AG20443 (cell line): ENCODE results near the gene SUPT4H1.

Experiments
- DNase-seq: peaks from one replicate; pipeline ENCODE4 v3.0.0; 2012; ENCODE audit warnings: low spot score, mixed read lengths

Gene SUPT4H1

GRCh38 chr17:58339755-58340404 is 12.1 kb downstream of the SUPT4H1 start:
- no peak for DNase-seq

GRCh38 chr17:58338841-58339754 is 12.9 kb downstream of the SUPT4H1 start:
- peak; percentile 71 for DNase-seq

- no peak for DNase-seq
Observed at GRCh38 chr17:58338454-58338840, 13.6 kb downstream of the SUPT4H1 start.

GRCh38 chr17:58337600-58338453 is 14.2 kb downstream of the SUPT4H1 start:
- DNase-seq: peak; percentile 92

GRCh38 chr17:58337210-58337599 is 14.8 kb downstream of the SUPT4H1 start:
- DNase-seq: no peak

GRCh38 chr17:58336456-58337209 is 15.4 kb downstream of the SUPT4H1 start:
- peak; percentile 84 for DNase-seq

GRCh38 chr17:58335779-58336455 is 16.1 kb downstream of the SUPT4H1 start:
- DNase-seq: no peak

GRCh38 chr17:58335061-58335731 is 16.8 kb downstream of the SUPT4H1 start:
- no peak for DNase-seq

- DNase-seq: no peak
Observed at GRCh38 chr17:58334661-58335060, 17.3 kb downstream of the SUPT4H1 start.

GRCh38 chr17:58334256-58334655 is 17.7 kb downstream of the SUPT4H1 start:
- no peak for DNase-seq

- no peak for DNase-seq
Observed at GRCh38 chr17:58333736-58334207, 18.2 kb downstream of the SUPT4H1 start.

- no peak for DNase-seq
Observed at GRCh38 chr17:58332778-58333735, 18.9 kb downstream of the SUPT4H1 start.

GRCh38 chr17:58331815-58332777 is 19.9 kb downstream of the SUPT4H1 start:
- DNase-seq: no peak

GRCh38 chr17:58330997-58331814 is 20.8 kb downstream of the SUPT4H1 start:
- no peak for DNase-seq

GRCh38 chr17:58330538-58330996 is 21.4 kb downstream of the SUPT4H1 start:
- no peak for DNase-seq

GRCh38 chr17:58329810-58330537 is 22.0 kb downstream of the SUPT4H1 start:
- no peak for DNase-seq
